ENCODE measurements around the gene FILIP1.

GRCh38 chr6:75262716-75263400, 230.7 kb downstream of the FILIP1 start:
- TF ChIP-seq EP300 (IDR thresholded peaks at IDR 0.05) (no peak), CTCF (IDR thresholded peaks at IDR 0.05) (no peak)

Data from suprapubic skin (tissue), 3 donors.